Thyroid gland (tissue), 4 donors: Measurements from ENCODE around the gene CCDC15. TPM values are rescaled to one million over a fixed set of nuclear protein-coding genes. Genes with fewer than 3 reads are reported as not detected.

Experiments used
- DNase-seq, 2 donors: peaks; one replicate each; pipeline ENCODE4 v3.0.0-alpha.2; 2019
- H3K27ac ChIP-seq, 3 donors: fragments of 200-600 bp; sonication (generic); 1 replicate in 2 of 3; 2 replicates in 1 of 3; pipeline ENCODE4 v1.5.1; 2016 to 2019; ENCODE audit warnings: mild to moderate bottlenecking in 1 of 3, moderate library complexity in 1 of 3
- H3K27me3 ChIP-seq: fragments of 200-600 bp; sonication (generic); one replicate; pipeline ENCODE4 v1.5.1; 2019
- H3K36me3 ChIP-seq, 2 donors: fragments of 200-600 bp; sonication (generic); one replicate each; pipeline ENCODE4 v1.5.1; 2016 to 2019
- H3K4me1 ChIP-seq, 2 donors: fragments of 200-600 bp; sonication (generic); one replicate each; pipeline ENCODE4 v1.5.1; 2017 to 2019
- H3K4me3 ChIP-seq, 3 donors: fragments of 200-600 bp; sonication (generic); replicated peaks in 1 of 3; 1 replicate in 2 of 3; 2 replicates in 1 of 3; pipeline ENCODE4 v1.5.1; 2016; ENCODE audit warnings: mild to moderate bottlenecking in 1 of 3
- H3K9me3 ChIP-seq: fragments of 200-600 bp; sonication (generic); one replicate; pipeline ENCODE4 v1.5.1; 2017
- CTCF ChIP-seq, 6 experiments: fragments of 200-600 bp in 3 of 6; fragments of 450-650 bp in 3 of 6; sonication (generic) in 3 of 6; IDR thresholded peaks; one replicate each; pipeline ENCODE4 v1.5.1; 2016 to 2019; ENCODE audit warnings: antibody characterized with exemption in 6 of 6, mild to moderate bottlenecking in 2 of 6, inconsistent platforms in 1 of 6, moderate library complexity in 1 of 6
- POLR2A ChIP-seq, 2 donors: fragments of 450-650 bp; IDR thresholded peaks; one replicate each; pipeline ENCODE4 v1.6.1; 2017; ENCODE audit warnings: antibody characterized with exemption in 2 of 2, mild to moderate bottlenecking in 2 of 2, moderate library complexity in 1 of 2
- WGBS, 2 donors: methylation state at CpG; one replicate each; pipeline ENCODE4 v1.1.5; 2017; 5-methylcytosine and 5-hydroxymethylcytosine counted together
- intact Hi-C: fragments of 100-400 bp; cut with DNase I; formaldehyde crosslinking; loops from one replicate; pipeline ENCODE4 v1.15.1; 2023
- total RNA-seq, 4 donors: library from RNA; depleted of rRNA; stranded (reverse); fragments of >200 nt; gene quantifications; one replicate each; pipeline ENCODE4 v1.2.3, GENCODE V29; 2016

Gene CCDC15
- total RNA-seq, 4 donors from 2014 or later, result 0.33 to 2.8 (median 1.1) TPM

GRCh38 chr11:124941703-124942102 is 12.3 kb upstream of the CCDC15 start:
- H3K4me3 ChIP-seq, result no peak overlapping the region
- intact Hi-C loops, result no loop called here
- no peak overlapping the region for H3K27ac ChIP-seq
- no peaks in the 10 kb centered on the region for H3K27me3 ChIP-seq
- no peaks in the 10 kb centered on the region for H3K4me1 ChIP-seq
- DNase-seq, result no peak
- no peaks in the 10 kb centered on the region for H3K36me3 ChIP-seq
- H3K9me3 ChIP-seq, result no peaks in the 10 kb centered on the region
- 96% methylated on average over 1 of the region's 1 CpG for WGBS, 2 donors
- TF ChIP-seq POLR2A (IDR thresholded peaks at IDR 0.05), result no peak
- TF ChIP-seq CTCF (IDR thresholded peaks at IDR 0.05), result no peak

GRCh38 chr11:124942466-124943253 is 11.3 kb upstream of the CCDC15 start:
- DNase-seq, result no peak
- H3K27me3 ChIP-seq, result no peaks in the 10 kb centered on the region
- no peak overlapping the region for H3K4me3 ChIP-seq
- no peaks in the 10 kb centered on the region for H3K36me3 ChIP-seq
- intact Hi-C loops, result no loop called here
- no peaks in the 10 kb centered on the region for H3K9me3 ChIP-seq
- H3K4me1 ChIP-seq, result no peaks in the 10 kb centered on the region
- TF ChIP-seq CTCF (IDR thresholded peaks at IDR 0.05) (no peak), POLR2A (IDR thresholded peaks at IDR 0.05) (no peak)
- WGBS, 2 donors, result 63 to 66% methylated on average over 6 of the region's 6 CpGs
- H3K27ac ChIP-seq, result no peak overlapping the region

DNA sequence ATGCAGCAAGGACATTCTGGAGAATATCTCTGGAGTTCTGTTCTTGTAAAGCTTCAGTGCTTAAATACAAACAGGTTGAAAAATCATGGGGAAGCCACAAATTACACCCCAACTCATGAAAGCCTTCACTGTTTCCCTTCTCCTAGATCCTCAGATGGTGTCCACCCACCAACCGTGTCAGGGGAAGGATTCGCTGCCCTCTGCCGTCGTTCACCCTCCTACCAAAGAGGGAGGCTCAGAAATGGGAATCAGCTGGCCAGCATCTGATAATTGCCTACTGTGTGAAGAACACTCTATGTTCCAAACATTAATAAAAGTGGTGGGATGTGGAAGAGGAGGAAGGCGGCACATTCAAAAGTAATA is 10.8 kb upstream of the CCDC15 start:
- TF ChIP-seq CTCF (IDR thresholded peaks at IDR 0.05), result no peak
- no peak for TF ChIP-seq POLR2A (IDR thresholded peaks at IDR 0.05)
- 68 to 70% methylated on average over 5 of the region's 5 CpGs for WGBS, 2 donors

GRCh38 chr11:124943741-124944140 is 10.3 kb upstream of the CCDC15 start:
- no peak overlapping the region for H3K27ac ChIP-seq
- WGBS, 2 donors, result 28 to 76% methylated on average over 1 of the region's 1 CpG

More for the DNA sequence above, 10.8 kb upstream of the CCDC15 start:
- H3K27ac ChIP-seq, result no peak overlapping the region
- no peak for DNase-seq
- no peaks in the 10 kb centered on the region for H3K27me3 ChIP-seq
- intact Hi-C loops, result no loop called here
- H3K36me3 ChIP-seq, result no peaks in the 10 kb centered on the region
- no peaks in the 10 kb centered on the region for H3K9me3 ChIP-seq
- no peaks in the 10 kb centered on the region for H3K4me1 ChIP-seq
- H3K4me3 ChIP-seq, result no peak overlapping the region

More at GRCh38 chr11:124943741-124944140, 10.3 kb upstream of the CCDC15 start:
- no peaks in the 10 kb centered on the region for H3K27me3 ChIP-seq
- H3K4me1 ChIP-seq, result no peaks in the 10 kb centered on the region
- no peak overlapping the region for H3K4me3 ChIP-seq
- intact Hi-C loops, result no loop called here
- no peak for DNase-seq
- no peaks in the 10 kb centered on the region for H3K9me3 ChIP-seq
- H3K36me3 ChIP-seq, result no peaks in the 10 kb centered on the region
- TF ChIP-seq POLR2A (IDR thresholded peaks at IDR 0.05), result no peak
- no peak for TF ChIP-seq CTCF (IDR thresholded peaks at IDR 0.05)
